HEK293T (cell line): Measurements from ENCODE around the gene TAF5L.

ENCODE experiments used
- ARNT ChIP-seq: fragments of 450-650 bp; IDR thresholded peaks from 2 replicates; pipeline ENCODE4 v1.6.1; 2017; ENCODE audit warnings: mild to moderate bottlenecking
- FOXM1 ChIP-seq: fragments of 450-650 bp; IDR thresholded peaks from 2 replicates; pipeline ENCODE4 v1.6.1; 2017; ENCODE audit warnings: mild to moderate bottlenecking, borderline replicate concordance

DNA sequence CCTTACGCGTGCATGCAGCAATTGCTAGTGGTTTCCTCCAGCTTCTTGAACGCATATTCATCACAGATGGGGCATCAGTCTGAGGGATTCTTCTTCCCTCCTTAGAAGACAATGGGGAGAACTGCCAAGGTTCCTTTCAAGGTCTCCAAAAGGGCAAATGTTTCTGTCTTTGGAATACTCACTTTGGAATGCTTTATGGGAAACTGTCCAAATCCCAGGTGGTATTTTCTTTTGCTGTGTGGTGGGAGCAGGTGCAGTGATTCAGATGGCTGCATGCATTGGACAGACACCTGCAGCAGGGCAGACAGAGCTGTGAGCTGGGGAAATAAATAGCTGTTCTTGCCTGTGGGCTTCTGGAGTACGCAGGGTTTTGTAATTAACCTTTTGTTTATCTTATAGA lies 40.7 kb upstream of the TAF5L start:
- no peak for TF ChIP-seq FOXM1
- no peak for TF ChIP-seq ARNT
